ENCODE results near the gene GABRD. TPM values are rescaled to one million over a fixed set of nuclear protein-coding genes. Genes with fewer than 3 reads are reported as not detected.

Gene GABRD
- total RNA-seq, 6 experiments from 2014 or later, result 0.55 TPM; not detected in 5

- Histone ChIP-seq H3K27me3 (no peaks in the 10 kb centered on the region), H3K9me3 (no peaks in the 10 kb centered on the region), H3K4me3 (peak overlapping the region in 2 of 3 donors; percentile 42 to 51), H3K27ac (peak overlapping the region in 2 of 3 donors; percentile 78 to 90), H3K36me3 (no peaks in the 10 kb centered on the region), H3K4me1 (peaks cover 0 to 44% (median 8%) of the 10 kb centered on the region in 4 donors)
- intact Hi-C loops (cut with DNase I), result loop anchor here in 1 of 2 donors (5.0 kb wide), 1 partner anchor 101 kb away; no protein-coding TSS in a partner anchor
- ATAC-seq (no peak), DNase-seq (peak in 1 of 3 donors; percentile 56)
- 82% methylated on average over 9 of the region's 25 CpGs for WGBS (ENCODE audit: insufficient coverage, low coverage, low lambda C conversion rate, missing lambda C conversion rate)
- TF ChIP-seq POLR2A (IDR thresholded peaks at IDR 0.05) (peak; percentile 5), CTCF (IDR thresholded peaks at IDR 0.05) (no peak)
Measured at GRCh38 chr1:2047749-2048729, 28.9 kb downstream of the GABRD start.

DNA sequence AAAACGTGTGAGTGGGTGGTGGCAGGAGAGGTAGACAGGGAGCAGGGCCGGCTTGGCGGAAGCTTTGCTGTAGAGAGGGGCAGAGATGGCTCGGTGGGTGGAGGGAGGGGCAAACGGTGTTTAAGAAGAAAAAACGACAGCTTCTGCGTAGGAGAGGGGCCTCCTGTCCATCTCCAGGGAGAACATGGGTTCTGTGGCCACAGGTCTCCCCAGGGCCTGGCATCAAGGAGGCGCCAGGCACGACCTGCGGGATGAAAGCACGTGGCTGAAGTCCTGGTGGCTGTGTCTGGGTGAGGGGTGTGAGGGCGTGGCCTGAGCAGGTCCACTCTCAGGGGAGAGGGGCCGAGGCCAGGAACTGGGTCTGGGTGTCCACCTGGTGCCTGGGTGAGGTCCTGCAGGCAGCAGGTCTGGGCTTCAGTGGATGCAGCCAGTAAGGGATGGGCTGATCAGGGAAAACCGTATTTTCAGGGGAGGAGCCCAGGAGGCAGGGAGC, 30.1 kb downstream of the GABRD start:
- 42% methylated on average over 9 of the region's 14 CpGs for WGBS (ENCODE audit: insufficient coverage, low coverage, low lambda C conversion rate, missing lambda C conversion rate)
- TF ChIP-seq POLR2A (IDR thresholded peaks at IDR 0.05) (no peak), CTCF (IDR thresholded peaks at IDR 0.05) (peak; percentile 31 to 38 (median 36))
- H3K27ac ChIP-seq, result peak overlapping the region in 2 of 3 donors; percentile 30 to 75
- H3K9me3 ChIP-seq, result no peaks in the 10 kb centered on the region
- H3K4me1 ChIP-seq, result peaks cover 0 to 43% (median 8%) of the 10 kb centered on the region in 4 donors
- DNase-seq (peak in 1 of 3 donors; percentile 70), ATAC-seq (peak in 3 of 4 donors; percentile 2 to 18 (median 5))
- H3K4me3 ChIP-seq, result peak overlapping the region; percentile 72 to 79 (median 75)
- intact Hi-C loops (cut with DNase I), result loop anchor here in 1 of 2 donors (5.0 kb wide), 1 partner anchor 102 kb away; no protein-coding TSS in a partner anchor
- no peaks in the 10 kb centered on the region for H3K27me3 ChIP-seq
- H3K36me3 ChIP-seq, result no peaks in the 10 kb centered on the region

- Histone ChIP-seq H3K27ac (peak within 1 kb of the TSS; percentile 28 to 75 (median 30)), H3K4me1 (peaks cover 0 to 37% (median 8%) of the 10 kb centered on the region in 4 donors), H3K9me3 (no peaks in the 10 kb centered on the region), H3K36me3 (no peaks in the 10 kb centered on the region), H3K27me3 (no peaks in the 10 kb centered on the region), H3K4me3 (peak within 1 kb of the TSS; percentile 72 to 79 (median 75))
- intact Hi-C loops (cut with DNase I), result loop anchor here in 1 of 2 donors (5.0 kb wide), 1 partner anchor 103 kb away; no protein-coding TSS in a partner anchor
- TF ChIP-seq CTCF (IDR thresholded peaks at IDR 0.05), result no peak
- peak; percentile 49 for TF ChIP-seq POLR2A (IDR thresholded peaks at IDR 0.05)
- WGBS (ENCODE audit: insufficient coverage, low coverage, low lambda C conversion rate, missing lambda C conversion rate), result no CpG with 5 or more reads among the region's 83 CpGs
- ATAC-seq, result peak; percentile 70 to 86 (median 80)
- DNase-seq, result peak; percentile 96 to 97 (median 96)
Measured at GRCh38 chr1:2049718-2050431, 30.7 kb downstream of the GABRD start, which contains the start of gene PRKCZ. Gene PRKCZ (plus strand): TSS chr1:2050411. CDS start chr1:2050631, 220 bp downstream.

DNA sequence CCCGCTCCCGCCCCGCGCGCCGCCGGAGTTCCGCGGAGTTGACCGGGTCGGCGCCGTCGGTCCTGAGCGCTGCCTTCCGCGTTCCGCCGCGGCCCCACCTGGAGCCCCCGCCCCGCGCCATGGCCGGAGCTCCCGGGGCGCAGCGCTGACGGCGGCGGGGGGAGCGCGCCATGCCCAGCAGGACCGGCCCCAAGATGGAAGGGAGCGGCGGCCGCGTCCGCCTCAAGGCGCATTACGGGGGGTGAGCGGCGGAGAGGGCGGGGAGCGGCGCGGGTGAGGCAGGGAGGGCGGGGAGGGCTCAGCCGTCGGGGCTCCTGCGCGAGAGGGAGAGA, 31.3 kb downstream of the GABRD start:
- Histone ChIP-seq H3K27ac (peak overlapping the region in 1 of 3 donors; percentile 75), H3K36me3 (peaks cover 0 to under 1% (median 0%) of the 10 kb centered on the region in 4 donors), H3K9me3 (no peaks in the 10 kb centered on the region), H3K4me1 (peaks cover 0 to 31% (median 8%) of the 10 kb centered on the region in 4 donors), H3K27me3 (no peaks in the 10 kb centered on the region), H3K4me3 (peak overlapping the region; percentile 72 to 79 (median 75))
- intact Hi-C loops (cut with DNase I), result no loop called here
- DNase-seq, result peak in 1 of 3 donors; percentile 49
- no peak for ATAC-seq
- no peak for TF ChIP-seq POLR2A (IDR thresholded peaks at IDR 0.05)
- no peak for TF ChIP-seq CTCF (IDR thresholded peaks at IDR 0.05)
- no CpG with 5 or more reads among the region's 51 CpGs for WGBS (ENCODE audit: insufficient coverage, low coverage, low lambda C conversion rate, missing lambda C conversion rate)

All from right lobe of liver (tissue), 6 donors.